HEK293T (cell line): ENCODE results near the gene KISS1R.
A peak's percentile ranks its signal among the peaks of the same experiment; 100 is the strongest.

Experiments used
- CTCF ChIA-PET: fragments of 350-600 bp; formaldehyde crosslinking; extraction: SDS; loops from one replicate; lab custom pipeline; 2021; ENCODE audit warnings: antibody characterized with exemption, inconsistent platforms; lab: Yijun Ruan, JAX
- POLR2A ChIA-PET: fragments of 350-600 bp; formaldehyde crosslinking; extraction: SDS; loops from one replicate; lab custom pipeline; 2020; ENCODE audit warnings: antibody characterized with exemption, inconsistent platforms; lab: Yijun Ruan, JAX
- DNase-seq: peaks from one replicate; pipeline ENCODE4 v3.0.0; 2012; ENCODE audit warnings: mixed read lengths; ENCODE audit errors: extremely low spot score
- ARNT ChIP-seq: fragments of 450-650 bp; IDR thresholded peaks from 2 replicates; pipeline ENCODE4 v1.6.1; 2017; ENCODE audit warnings: mild to moderate bottlenecking
- BHLHE40 ChIP-seq: fragments of 450-650 bp; IDR thresholded peaks from 2 replicates; pipeline ENCODE4 v1.6.1; 2016; ENCODE audit warnings: mild to moderate bottlenecking, moderate library complexity, borderline replicate concordance
- CTBP1 ChIP-seq: fragments of 450-650 bp; IDR thresholded peaks from 2 replicates; pipeline ENCODE4 v1.6.1; 2016; ENCODE audit warnings: borderline replicate concordance
- ELF4 ChIP-seq: fragments of 450-650 bp; IDR thresholded peaks from 2 replicates; pipeline ENCODE4 v1.6.1; 2017; ENCODE audit warnings: antibody characterized with exemption
- FOXA1 ChIP-seq: fragments of 450-650 bp; IDR thresholded peaks from 2 replicates; pipeline ENCODE4 v1.6.1; 2016; ENCODE audit warnings: mild to moderate bottlenecking
- FOXK2 ChIP-seq: fragments of 450-650 bp; IDR thresholded peaks from 2 replicates; pipeline ENCODE4 v1.6.1; 2016; ENCODE audit warnings: mild to moderate bottlenecking
- FOXM1 ChIP-seq: fragments of 450-650 bp; IDR thresholded peaks from 2 replicates; pipeline ENCODE4 v1.6.1; 2017; ENCODE audit warnings: mild to moderate bottlenecking, borderline replicate concordance
- HDGF ChIP-seq: fragments of 450-650 bp; IDR thresholded peaks from 2 replicates; pipeline ENCODE4 v1.6.1; 2017; ENCODE audit warnings: antibody characterized with exemption, borderline replicate concordance
- L3MBTL2 ChIP-seq: fragments of 450-650 bp; conservative IDR thresholded peaks from 2 replicates; pipeline ENCODE4 v1.6.1; 2016; ENCODE audit warnings: mild to moderate bottlenecking
- LEF1 ChIP-seq: fragments of 450-650 bp; IDR thresholded peaks from 2 replicates; pipeline ENCODE4 v1.6.1; 2017; ENCODE audit warnings: mild to moderate bottlenecking, borderline replicate concordance
- NFRKB ChIP-seq: fragments of 450-650 bp; IDR thresholded peaks from 2 replicates; pipeline ENCODE4 v1.6.1; 2016; ENCODE audit warnings: mild to moderate bottlenecking, moderate library complexity
- PKNOX1 ChIP-seq: fragments of 450-650 bp; IDR thresholded peaks from 2 replicates; pipeline ENCODE4 v1.6.1; 2016
- SP1 ChIP-seq: fragments of 450-650 bp; IDR thresholded peaks from 2 replicates; pipeline ENCODE4 v1.6.1; 2017
- SUZ12 ChIP-seq: fragments of 450-650 bp; IDR thresholded peaks from 2 replicates; pipeline ENCODE4 v1.6.1; 2016; ENCODE audit warnings: mild to moderate bottlenecking
- TARDBP ChIP-seq: fragments of 450-650 bp; IDR thresholded peaks from 2 replicates; pipeline ENCODE4 v1.6.1; 2016
- ZNF384 ChIP-seq: fragments of 450-650 bp; IDR thresholded peaks from 2 replicates; pipeline ENCODE4 v1.6.1; 2016

The KISS1R gene

DNA sequence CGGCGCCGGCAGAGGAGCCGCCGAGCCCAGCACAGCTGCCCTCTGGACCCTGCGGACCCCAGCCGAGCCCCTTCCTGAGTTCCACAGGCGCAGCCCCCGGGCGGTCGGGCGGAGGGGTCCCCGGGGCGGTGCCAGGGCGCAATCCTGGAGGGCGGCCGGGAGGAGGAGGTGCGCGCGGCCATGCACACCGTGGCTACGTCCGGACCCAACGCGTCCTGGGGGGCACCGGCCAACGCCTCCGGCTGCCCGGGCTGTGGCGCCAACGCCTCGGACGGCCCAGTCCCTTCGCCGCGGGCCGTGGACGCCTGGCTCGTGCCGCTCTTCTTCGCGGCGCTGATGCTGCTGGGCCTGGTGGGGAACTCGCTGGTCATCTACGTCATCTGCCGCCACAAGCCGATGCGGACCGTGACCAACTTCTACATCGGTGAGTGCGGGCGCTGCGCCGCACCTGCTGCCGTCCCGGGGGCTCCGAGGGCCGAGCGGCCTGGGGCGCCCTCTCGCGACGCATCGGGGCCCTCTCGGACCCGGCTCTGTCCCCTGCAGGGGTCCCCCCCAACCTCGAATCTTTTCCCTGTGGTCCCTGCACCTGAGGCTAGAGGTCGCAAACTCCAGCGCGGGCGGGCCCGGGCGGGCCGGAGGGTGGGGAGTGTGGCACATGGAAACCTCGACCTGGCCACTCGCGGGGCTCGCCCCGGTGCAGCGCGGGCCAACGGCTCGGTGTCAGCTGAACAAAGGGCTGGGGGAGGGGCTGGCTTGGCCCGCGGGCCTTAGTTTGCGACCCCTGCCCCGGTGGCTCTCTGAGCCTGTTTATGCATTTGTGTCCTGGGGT, at the start of gene KISS1R:
KISS1R (plus strand) TSS at position 11 of the 829 bp plus-strand sequence; CDS start at position 181, 170 bp downstream.
- DNase-seq = peak; percentile 46
- ChIA-PET POLR2A (no interaction called here), CTCF (interaction anchor here (1.0 kb wide), 1 partner anchor 54 kb away, joined by 3 read pairs; no protein-coding TSS in a partner anchor)

DNA sequence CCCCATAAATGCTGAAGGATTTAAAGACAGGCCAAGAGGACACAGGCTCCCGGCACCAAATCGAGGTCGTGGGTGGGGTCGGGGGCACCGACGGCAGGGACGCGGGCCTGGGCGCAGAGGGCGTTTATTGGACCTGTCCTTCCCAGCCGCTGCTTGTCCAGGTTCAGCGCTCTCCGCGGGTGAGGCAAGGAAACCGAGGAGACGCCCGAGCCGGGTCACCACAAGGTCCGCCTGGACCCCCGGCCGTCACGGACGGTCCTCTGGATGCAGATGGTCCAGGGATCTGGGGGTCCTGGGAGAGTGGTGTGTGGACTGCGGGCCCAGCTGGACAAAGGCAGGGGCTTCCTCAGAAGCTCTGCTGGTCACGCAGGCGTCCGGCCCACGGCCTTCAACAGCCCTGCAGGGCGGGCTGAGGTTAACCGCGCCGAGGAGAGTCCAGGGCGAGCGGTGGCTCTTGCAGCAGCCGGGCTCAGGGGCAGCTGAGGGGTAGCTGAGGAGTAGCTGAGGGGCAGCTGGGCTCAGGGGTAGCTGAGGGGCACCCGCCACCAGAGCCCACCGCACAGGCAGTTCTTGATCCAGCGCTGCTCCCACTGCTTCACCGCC, 49.2 kb upstream of the KISS1R start:
- CTCF ChIA-PET = no interaction called here
- TF ChIP-seq TARDBP = no peak
- no peak for TF ChIP-seq BHLHE40
- TF ChIP-seq LEF1 = no peak
- TF ChIP-seq SUZ12 = no peak
- TF ChIP-seq FOXA1 = no peak
- no peak for TF ChIP-seq PKNOX1
- TF ChIP-seq FOXM1 = no peak
- no peak for TF ChIP-seq CTBP1
- no peak for TF ChIP-seq ELF4
- no peak for TF ChIP-seq ZNF384
- no peak for TF ChIP-seq SP1
- POLR2A ChIA-PET = no interaction called here
- DNase-seq = no peak

More for the DNA sequence above, at the start of gene KISS1R:
- TF ChIP-seq L3MBTL2 = peak; percentile 23; the same call in 1 of the 2 replicates
- no peak for TF ChIP-seq BHLHE40
- TF ChIP-seq TARDBP = no peak
- no peak for TF ChIP-seq PKNOX1
- no peak for TF ChIP-seq HDGF

GRCh38 chr19:868458-869244, 48.5 kb upstream of the KISS1R start:
- ChIA-PET POLR2A (no interaction called here), CTCF (no interaction called here)
- TF ChIP-seq ELF4 = no peak
- 0 out of 2 replicates have a peak, but pooled peaks have one; percentile 8 for TF ChIP-seq L3MBTL2
- DNase-seq = no peak

GRCh38 chr19:869245-870177, 47.6 kb upstream of the KISS1R start:
- POLR2A ChIA-PET = no interaction called here
- TF ChIP-seq BHLHE40 (no peak), HDGF (0 out of 2 replicates have a peak, but pooled peaks have one; percentile 30), FOXK2 (no peak), FOXA1 (no peak), NFRKB (no peak), ELF4 (no peak), L3MBTL2 (no peak)
- CTCF ChIA-PET = no interaction called here
- no peak for DNase-seq

DNA sequence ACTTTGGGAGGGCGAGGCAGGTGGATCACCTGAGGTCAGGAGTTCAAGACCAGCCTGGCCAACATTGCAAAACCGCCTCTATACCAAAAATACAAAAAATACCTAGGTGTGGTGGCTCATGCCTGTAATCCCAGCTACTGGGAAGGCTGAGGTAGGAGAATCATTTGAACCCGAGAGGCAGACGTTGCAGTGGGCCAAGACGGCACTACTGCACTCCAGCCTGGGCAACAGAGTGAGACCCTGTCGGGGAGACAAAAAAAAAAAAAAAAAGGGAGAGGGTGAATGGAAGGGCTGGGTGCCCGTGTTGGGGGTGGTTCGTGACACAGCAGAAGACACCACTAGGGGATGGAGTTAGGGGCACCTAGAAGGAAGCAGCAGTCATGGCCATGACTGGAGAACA, 46.8 kb upstream of the KISS1R start:
- no peak for TF ChIP-seq ZNF384
- no peak for TF ChIP-seq L3MBTL2
- no peak for TF ChIP-seq FOXA1
- no peak for TF ChIP-seq ELF4
- no peak for TF ChIP-seq ARNT
- TF ChIP-seq FOXK2 = no peak
- TF ChIP-seq BHLHE40 = no peak
- no peak for TF ChIP-seq FOXM1
- no peak for TF ChIP-seq SUZ12
- TF ChIP-seq SP1 = no peak
- TF ChIP-seq CTBP1 = no peak
- TF ChIP-seq TARDBP = no peak
- TF ChIP-seq PKNOX1 = no peak
- TF ChIP-seq NFRKB = no peak
- TF ChIP-seq HDGF = no peak
- no peak for TF ChIP-seq LEF1
- ChIA-PET CTCF (no interaction called here), POLR2A (no interaction called here)
- DNase-seq = no peak
